NK-92 treated with Interleukin-12 subunit alpha and Interleukin-12 subunit beta, amount 100 ng/mL, for 24 hours (cell line): Measurements from ENCODE around the gene CDH12.

ENCODE experiments used
- DNase-seq: peaks from one replicate; lab custom pipeline; 2025; lab: John Stamatoyannopoulos, UW

The CDH12 gene

DNA sequence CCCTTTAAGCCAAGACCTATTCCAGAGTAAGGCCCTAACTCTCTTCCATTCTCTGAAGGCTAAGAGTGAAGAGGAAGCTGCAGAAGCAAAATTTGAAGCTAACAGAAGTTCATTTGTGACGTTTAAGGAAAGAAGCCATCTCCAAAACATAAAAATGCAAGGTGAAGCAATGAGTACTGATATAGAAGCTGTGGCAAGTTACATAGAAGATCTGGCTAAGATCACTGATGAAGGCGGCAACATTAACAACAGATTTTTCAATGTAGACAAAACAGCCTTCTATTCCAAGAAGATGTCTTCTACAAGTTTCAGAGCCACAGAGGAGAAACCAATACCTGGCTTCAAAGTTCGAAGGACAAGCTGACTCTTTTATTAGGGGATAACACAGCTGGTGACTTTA is 1143.4 kb downstream of the CDH12 start:
- DNase-seq, result no peak

DNA sequence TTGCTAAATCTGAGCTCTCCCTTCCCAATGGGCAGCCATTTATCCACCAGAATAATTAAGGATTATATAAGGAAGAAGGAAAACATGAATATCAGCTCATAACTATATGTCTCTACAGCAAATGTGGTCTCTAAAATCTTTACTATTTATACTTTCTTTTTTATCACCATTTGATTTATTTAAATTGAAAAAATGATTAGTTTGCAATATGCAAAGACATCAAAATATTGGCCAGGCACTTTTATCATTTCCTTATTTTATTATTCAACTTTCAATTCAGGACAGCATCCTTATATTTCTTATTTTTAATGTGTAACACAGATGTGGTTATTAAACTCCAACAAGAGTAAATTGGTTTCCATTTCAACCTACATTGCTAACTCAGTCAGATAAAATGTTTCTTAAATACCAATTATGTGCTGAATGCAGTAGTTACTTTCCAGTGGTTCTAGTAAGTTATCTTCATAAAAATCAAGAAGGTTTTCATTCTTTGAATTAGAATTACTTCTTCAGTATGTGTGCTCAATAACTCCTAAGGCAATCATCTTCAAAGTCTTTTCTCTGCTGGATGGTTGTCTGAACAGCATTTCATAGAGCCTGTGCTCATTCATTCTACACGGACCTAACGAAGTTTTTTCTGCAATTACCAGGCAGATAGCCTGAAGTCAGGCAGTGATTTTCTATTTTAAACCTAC is 1148.0 kb downstream of the CDH12 start:
- DNase-seq, result no peak

DNA sequence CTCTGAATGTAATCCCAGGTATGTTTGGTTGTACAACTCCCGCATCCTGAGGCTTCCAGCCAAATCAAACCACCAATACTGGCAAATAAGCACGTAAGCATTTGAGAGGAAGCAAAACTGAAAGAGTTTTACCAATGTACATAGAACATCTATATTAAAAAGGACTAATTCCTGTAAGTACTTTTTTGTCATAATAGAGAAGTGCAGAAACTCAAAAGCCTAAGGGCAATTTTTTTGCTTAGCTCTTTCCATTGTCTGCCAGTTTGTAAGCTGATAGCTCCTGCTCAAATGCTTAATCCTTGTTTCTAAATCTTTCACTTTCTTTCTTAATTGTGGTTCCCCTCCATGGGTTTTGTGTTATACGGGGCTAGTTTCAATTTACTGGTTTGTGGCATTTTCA is 1151.8 kb downstream of the CDH12 start:
- DNase-seq, result no peak
